Stimulated activated naive CD8-positive, alpha-beta T cell treated with anti-CD3 and anti-CD28 coated beads, Interleukin-15, amount 100 ng/mL, for 72 hours (primary cell): ENCODE data around the gene CBARP.
"Not testable (repeated sequence)": the region's sequence is repeated elsewhere in the genome, so short reads cannot be mapped to it uniquely, and the experiment has no call there.

Experiments used
- ATAC-seq: fragments of 150-1000 bp; cut with Tn5 transposase; 2 replicates; pipeline ENCODE4 v1.10.0; 2021; ENCODE audit warnings: mild to moderate bottlenecking, moderate library complexity
- DNase-seq, 2 donors: peaks; one replicate each; pipeline ENCODE4 v3.0.0; 2021 to 2022
- H3K27ac Mint-ChIP-seq, 2 donors: one replicate each; pipeline ENCODE4 v1.8.0; 2022; ENCODE audit warnings: mild to moderate bottlenecking in 2 of 2, mixed read lengths in 2 of 2, moderate library complexity in 2 of 2
- H3K27me3 Mint-ChIP-seq: one replicate; pipeline ENCODE4 v1.8.0; 2022; ENCODE audit warnings: mixed read lengths
- H3K4me1 Mint-ChIP-seq: one replicate; pipeline ENCODE4 v1.8.0; 2022; ENCODE audit warnings: mild to moderate bottlenecking, mixed read lengths
- H3K4me3 Mint-ChIP-seq, 2 donors: one replicate each; pipeline ENCODE4 v1.8.0; 2022; ENCODE audit warnings: mild to moderate bottlenecking in 2 of 2, mixed read lengths in 2 of 2, moderate library complexity in 1 of 2
- H3K9me3 Mint-ChIP-seq, 2 donors: one replicate each; pipeline ENCODE4 v1.8.0; 2022; ENCODE audit warnings: mixed read lengths in 2 of 2

CBARP gene

DNA sequence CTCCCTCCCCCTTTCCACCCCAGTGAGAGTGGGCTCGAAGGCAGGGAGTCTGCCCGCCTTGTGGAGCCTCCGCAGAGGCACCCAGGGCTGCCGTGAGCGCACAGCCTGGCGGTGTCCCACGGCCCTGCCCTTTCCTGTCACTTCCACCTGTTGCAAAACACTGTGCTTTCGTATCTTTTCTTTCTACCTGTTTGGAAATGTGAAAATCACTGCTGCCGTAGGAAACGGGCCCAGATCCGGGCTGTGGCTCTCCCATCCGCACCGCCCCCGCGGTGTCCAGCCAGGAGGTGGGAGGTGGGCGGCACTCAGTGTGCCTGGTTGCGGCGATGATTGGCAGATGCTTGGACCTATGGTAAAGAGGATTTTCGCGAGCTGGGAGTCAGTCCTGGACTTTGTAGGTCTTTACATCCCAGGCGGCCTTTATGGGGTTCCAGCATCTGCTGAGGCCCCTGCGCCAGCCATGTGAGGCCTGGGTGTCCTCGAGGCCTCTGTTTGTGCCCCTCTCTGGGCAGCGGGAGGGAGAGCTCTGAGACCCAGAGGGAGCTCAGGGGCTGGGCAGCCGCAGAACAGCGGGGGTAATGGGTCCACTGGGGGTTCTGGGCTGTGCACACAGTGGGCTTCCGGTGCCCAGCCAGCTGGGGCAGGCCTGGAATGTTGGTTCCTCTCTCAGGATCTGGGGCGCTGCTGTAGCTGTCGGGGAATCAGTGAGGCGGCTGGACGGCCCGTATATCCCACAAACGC is 26.1 kb downstream of the CBARP start:
- DNase-seq (no peak), ATAC-seq (no peak)
- H3K27me3 Mint-ChIP-seq: no peaks in the 10 kb centered on the region
- H3K4me1 Mint-ChIP-seq: peaks cover 70% of the 10 kb centered on the region
- H3K4me3 Mint-ChIP-seq: peak overlapping the region; percentile 35 to 51
- H3K27ac Mint-ChIP-seq: peak overlapping the region in 1 of 2 donors; percentile 83
- H3K9me3 Mint-ChIP-seq: no peaks in the 10 kb centered on the region

GRCh38 chr19:1210227-1210538 is 27.6 kb downstream of the CBARP start:
- H3K4me3 Mint-ChIP-seq: no peak overlapping the region
- ATAC-seq: no peak
- no peaks in the 10 kb centered on the region for H3K9me3 Mint-ChIP-seq
- no peaks in the 10 kb centered on the region for H3K27me3 Mint-ChIP-seq
- peak overlapping the region in 1 of 2 donors; percentile 48 for H3K27ac Mint-ChIP-seq
- no peak for DNase-seq
- H3K4me1 Mint-ChIP-seq: peaks cover 71% of the 10 kb centered on the region

GRCh38 chr19:1208830-1209229 is 29.0 kb downstream of the CBARP start:
- not testable (repeated sequence) for H3K27me3 Mint-ChIP-seq, ATAC-seq
- H3K4me3 Mint-ChIP-seq: peak overlapping the region; percentile 89 to 99

GRCh38 chr19:1206864-1207450 is 30.8 kb downstream of the CBARP start:
- ATAC-seq: no peak
- H3K4me3 Mint-ChIP-seq: peak overlapping the region; percentile 89 to 99
- no peaks in the 10 kb centered on the region for H3K27me3 Mint-ChIP-seq
- DNase-seq: peak; percentile 36 to 43
- H3K27ac Mint-ChIP-seq: peak overlapping the region; percentile 90 to 98
- no peaks in the 10 kb centered on the region for H3K9me3 Mint-ChIP-seq
- H3K4me1 Mint-ChIP-seq: peaks cover 67% of the 10 kb centered on the region

More at GRCh38 chr19:1208830-1209229, 29.0 kb downstream of the CBARP start:
- peaks cover 69% of the 10 kb centered on the region for H3K4me1 Mint-ChIP-seq
- peak overlapping the region; percentile 40 to 94 for H3K27ac Mint-ChIP-seq
- not testable (repeated sequence) for H3K9me3 Mint-ChIP-seq, DNase-seq

- Mint-ChIP-seq H3K27me3 (no peaks in the 10 kb centered on the region), H3K9me3 (no peaks in the 10 kb centered on the region), H3K4me1 (peaks cover 60% of the 10 kb centered on the region), H3K27ac (peak overlapping the region; percentile 90 to 98), H3K4me3 (peak overlapping the region; percentile 89 to 99)
- ATAC-seq (no peak), DNase-seq (no peak)
Measured at GRCh38 chr19:1206150-1206863, 31.5 kb downstream of the CBARP start.

- H3K27me3 Mint-ChIP-seq: no peaks in the 10 kb centered on the region
- no peaks in the 10 kb centered on the region for H3K9me3 Mint-ChIP-seq
Measured at GRCh38 chr19:1205114-1206099, 32.4 kb downstream of the CBARP start, which contains the start of gene STK11. Gene STK11 (plus strand): TSS chr19:1205778. CDS start chr19:1206914, 1,136 bp downstream.

DNA sequence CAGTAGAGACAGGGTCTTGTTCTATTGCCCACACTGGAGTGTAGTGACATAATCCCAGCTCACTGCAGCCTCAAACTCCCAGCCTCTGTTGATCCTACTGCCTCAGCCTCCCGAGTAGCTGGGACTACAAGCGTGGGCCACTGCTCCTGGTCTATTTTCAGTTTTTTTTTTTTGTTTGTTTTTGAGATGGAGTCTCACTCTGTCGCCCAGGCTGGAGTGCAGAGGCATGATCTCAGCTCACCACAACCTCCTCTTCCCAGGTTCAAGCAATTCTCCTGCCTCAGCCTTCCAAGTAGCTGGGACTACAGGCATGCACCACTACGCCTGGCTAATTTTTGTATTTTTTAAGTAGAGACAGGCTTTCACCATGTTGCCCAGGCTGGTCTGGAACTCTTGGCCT is 37.2 kb downstream of the CBARP start:
- not testable (repeated sequence) for H3K27ac Mint-ChIP-seq, H3K9me3 Mint-ChIP-seq, ATAC-seq, H3K27me3 Mint-ChIP-seq, DNase-seq, H3K4me3 Mint-ChIP-seq
- peaks cover 16% of the 10 kb centered on the region for H3K4me1 Mint-ChIP-seq

More at GRCh38 chr19:1205114-1206099, 32.4 kb downstream of the CBARP start, which contains the start of gene STK11:
- ATAC-seq: peak; percentile 96
- DNase-seq: peak; percentile 100
- peak within 1 kb of the TSS; percentile 90 to 98 for H3K27ac Mint-ChIP-seq
- peaks cover 51% of the 10 kb centered on the region for H3K4me1 Mint-ChIP-seq
- peak within 1 kb of the TSS; percentile 89 to 99 for H3K4me3 Mint-ChIP-seq

GRCh38 chr19:1199531-1199930 is 38.3 kb downstream of the CBARP start:
- DNase-seq: no peak
- ATAC-seq: no peak
- H3K9me3 Mint-ChIP-seq: no peaks in the 10 kb centered on the region
- H3K27ac Mint-ChIP-seq: no peak overlapping the region
- no peak overlapping the region for H3K4me3 Mint-ChIP-seq
- peaks cover 15% of the 10 kb centered on the region for H3K4me1 Mint-ChIP-seq
- H3K27me3 Mint-ChIP-seq: no peaks in the 10 kb centered on the region

- Mint-ChIP-seq H3K4me1 (peaks cover 34% of the 10 kb centered on the region), H3K4me3 (peak overlapping the region in 1 of 2 donors; percentile 13), H3K27me3 (no peaks in the 10 kb centered on the region), H3K27ac (peak overlapping the region in 1 of 2 donors; percentile 84), H3K9me3 (no peaks in the 10 kb centered on the region)
- ATAC-seq: peak; percentile 75
- DNase-seq: peak in 1 of 2 donors; percentile 59
Measured at GRCh38 chr19:1189419-1189818, 48.4 kb downstream of the CBARP start.

GRCh38 chr19:1183543-1184172 is 54.1 kb downstream of the CBARP start:
- H3K4me1 Mint-ChIP-seq: peaks cover 21% of the 10 kb centered on the region
- H3K27me3 Mint-ChIP-seq: peaks cover 19% of the 10 kb centered on the region
- H3K9me3 Mint-ChIP-seq: no peaks in the 10 kb centered on the region
- no peak overlapping the region for H3K27ac Mint-ChIP-seq
- ATAC-seq (peak; percentile 18), DNase-seq (no peak)
- H3K4me3 Mint-ChIP-seq: no peak overlapping the region

GRCh38 chr19:1182727-1183126 is 55.1 kb downstream of the CBARP start:
- H3K4me1 Mint-ChIP-seq: peaks cover 22% of the 10 kb centered on the region
- H3K9me3 Mint-ChIP-seq: no peaks in the 10 kb centered on the region
- H3K27me3 Mint-ChIP-seq: peaks cover 19% of the 10 kb centered on the region
- DNase-seq: no peak
- H3K4me3 Mint-ChIP-seq: no peak overlapping the region
- no peak for ATAC-seq
- H3K27ac Mint-ChIP-seq: no peak overlapping the region

GRCh38 chr19:1182068-1182467 is 55.7 kb downstream of the CBARP start:
- DNase-seq (no peak), ATAC-seq (no peak)
- Mint-ChIP-seq H3K9me3 (no peaks in the 10 kb centered on the region), H3K27ac (no peak overlapping the region), H3K4me1 (peaks cover 28% of the 10 kb centered on the region), H3K4me3 (no peak overlapping the region), H3K27me3 (peaks cover 19% of the 10 kb centered on the region)

GRCh38 chr19:1181606-1182005 is 56.2 kb downstream of the CBARP start:
- Mint-ChIP-seq H3K27ac (no peak overlapping the region), H3K27me3 (peaks cover 19% of the 10 kb centered on the region), H3K4me1 (peaks cover 28% of the 10 kb centered on the region), H3K4me3 (peak overlapping the region; percentile 5 to 40), H3K9me3 (no peaks in the 10 kb centered on the region)
- DNase-seq (no peak), ATAC-seq (peak; percentile 5)
